Raji (cell line): ENCODE results near the gene EOGT.

Source experiments
- POLR2A ChIP-seq: IDR thresholded peaks from 2 replicates; pipeline ENCODE4 v1.6.1; 2011; ENCODE audit warnings: low read depth, low read length, control low read depth; ENCODE audit not compliant: insufficient read depth

EOGT gene

DNA sequence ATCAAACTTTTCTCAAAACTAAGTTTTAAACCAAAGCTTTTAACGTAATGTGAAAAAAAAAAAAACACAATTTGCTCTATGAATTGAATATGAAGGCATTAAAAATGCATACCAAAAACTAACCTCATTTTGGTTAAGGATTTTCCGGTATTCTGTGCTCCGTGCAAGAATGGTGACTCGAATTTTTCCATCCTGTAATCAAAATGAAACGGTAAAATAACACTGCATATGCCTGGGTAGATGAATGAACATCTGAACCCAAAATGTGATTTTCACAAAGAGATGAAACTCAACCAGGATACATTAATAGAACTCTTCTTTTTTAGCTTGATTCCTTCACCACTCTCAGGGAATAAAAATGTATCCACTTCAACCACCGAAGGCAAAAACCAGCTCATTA is 26.2 kb downstream of the EOGT start:
- TF ChIP-seq POLR2A = no peak

- TF ChIP-seq POLR2A = no peak
Observed at GRCh38 chr3:68986496-68987208, 26.8 kb downstream of the EOGT start.

GRCh38 chr3:68985146-68985790 is 28.2 kb downstream of the EOGT start:
- no peak for TF ChIP-seq POLR2A

DNA sequence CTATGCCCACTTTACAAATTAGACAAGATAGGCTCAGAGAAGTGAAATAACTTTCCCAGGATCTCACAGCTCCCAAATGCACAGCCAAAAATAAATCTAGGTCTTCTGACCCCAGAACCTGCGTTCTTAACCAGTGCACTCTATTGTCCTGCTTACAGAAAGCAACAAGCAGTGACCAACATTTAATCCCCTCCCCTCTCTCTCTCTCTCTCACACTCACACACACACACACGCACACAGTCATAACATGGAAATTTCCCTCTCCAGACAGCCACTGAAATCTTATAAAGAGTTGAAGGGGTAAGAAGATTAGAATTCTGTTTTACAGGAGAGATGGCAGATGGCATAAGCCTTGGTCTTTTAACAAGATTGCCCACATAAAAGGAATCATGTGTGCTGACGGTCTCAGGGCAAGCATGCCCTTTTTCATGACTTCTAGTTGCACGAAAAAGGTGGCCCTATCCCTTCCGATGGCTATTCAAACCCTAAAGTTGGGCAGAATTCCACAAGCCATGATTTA is 29.4 kb downstream of the EOGT start:
- TF ChIP-seq POLR2A = no peak

- no peak for TF ChIP-seq POLR2A
Observed at GRCh38 chr3:68977486-68978167, 35.9 kb downstream of the EOGT start.

GRCh38 chr3:68974711-68975110 is 38.8 kb downstream of the EOGT start:
- no peak for TF ChIP-seq POLR2A

DNA sequence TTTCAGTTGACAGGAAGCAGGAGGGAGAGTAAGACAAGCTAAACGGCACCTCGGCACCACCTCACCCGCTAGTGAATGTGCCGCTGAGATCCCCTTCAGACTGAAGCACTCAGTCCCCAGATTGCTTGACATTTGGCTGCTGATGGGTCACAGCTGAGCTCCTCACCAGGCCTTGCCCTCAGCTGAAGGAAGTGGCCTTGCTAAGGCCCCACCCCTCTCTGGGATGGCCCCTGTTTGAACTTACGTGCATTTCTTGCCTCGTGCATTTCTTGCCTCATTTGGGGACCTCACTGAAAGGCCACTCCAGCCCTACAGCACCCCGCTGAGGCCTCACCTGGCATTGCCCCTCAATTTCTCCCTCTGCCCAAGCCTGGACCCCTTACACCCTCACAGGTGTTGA is 39.8 kb downstream of the EOGT start:
- TF ChIP-seq POLR2A = no peak

DNA sequence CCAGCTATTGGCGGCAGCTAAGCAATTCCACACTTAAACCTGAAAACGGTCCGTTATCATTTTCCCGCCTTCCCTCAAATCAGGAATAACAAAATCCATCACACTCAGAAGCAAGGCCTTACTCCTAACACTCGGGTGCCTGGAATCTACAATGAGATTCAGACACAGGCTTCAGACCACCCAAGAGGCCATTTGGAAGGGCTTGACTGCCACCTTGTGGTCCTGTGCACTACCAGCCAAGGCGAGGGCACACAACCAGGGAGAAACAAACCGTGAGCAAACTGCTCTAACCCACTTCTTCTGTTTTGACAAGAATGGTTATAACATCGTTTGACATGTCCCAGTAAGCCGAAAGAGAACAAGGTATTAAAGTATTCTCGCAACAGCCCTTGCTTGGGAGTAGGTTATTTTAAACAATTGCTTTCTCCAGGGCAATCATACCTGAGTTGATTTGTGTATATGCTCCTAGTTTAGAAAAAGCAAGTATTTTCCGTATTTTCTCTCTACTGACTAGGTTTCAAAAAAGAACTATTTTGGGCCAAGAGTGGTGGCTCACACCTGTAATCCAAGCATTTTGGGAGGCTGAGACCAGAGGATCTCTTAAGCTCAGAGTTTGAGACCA is 41.0 kb downstream of the EOGT start:
- no peak for TF ChIP-seq POLR2A

GRCh38 chr3:68964694-68965093 is 48.8 kb downstream of the EOGT start:
- TF ChIP-seq POLR2A = no peak

DNA sequence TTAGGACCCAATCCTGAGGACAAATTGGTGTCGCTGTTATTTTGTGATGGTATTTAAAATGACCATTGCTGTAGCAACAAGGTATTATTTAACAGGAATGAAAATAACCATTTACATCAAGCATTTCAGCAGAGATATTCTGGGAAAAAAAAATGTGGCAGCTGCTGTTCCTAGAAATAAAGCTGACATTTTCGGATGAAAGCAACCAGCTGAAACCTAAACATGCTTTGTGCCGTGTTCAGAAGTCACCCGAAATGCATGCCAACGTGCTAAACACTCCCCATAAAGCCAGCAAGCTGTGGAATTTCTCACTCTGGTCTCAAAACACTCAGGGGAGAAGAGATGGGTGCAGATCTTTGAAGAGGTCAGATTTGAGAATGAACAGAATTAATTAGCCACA is 49.6 kb downstream of the EOGT start:
- TF ChIP-seq POLR2A = no peak

- no peak for TF ChIP-seq POLR2A
Observed at GRCh38 chr3:68963376-68963775, 50.1 kb downstream of the EOGT start.

GRCh38 chr3:68958932-68959331 is 54.6 kb downstream of the EOGT start:
- no peak for TF ChIP-seq POLR2A

GRCh38 chr3:68957895-68958294 is 55.6 kb downstream of the EOGT start:
- no peak for TF ChIP-seq POLR2A

DNA sequence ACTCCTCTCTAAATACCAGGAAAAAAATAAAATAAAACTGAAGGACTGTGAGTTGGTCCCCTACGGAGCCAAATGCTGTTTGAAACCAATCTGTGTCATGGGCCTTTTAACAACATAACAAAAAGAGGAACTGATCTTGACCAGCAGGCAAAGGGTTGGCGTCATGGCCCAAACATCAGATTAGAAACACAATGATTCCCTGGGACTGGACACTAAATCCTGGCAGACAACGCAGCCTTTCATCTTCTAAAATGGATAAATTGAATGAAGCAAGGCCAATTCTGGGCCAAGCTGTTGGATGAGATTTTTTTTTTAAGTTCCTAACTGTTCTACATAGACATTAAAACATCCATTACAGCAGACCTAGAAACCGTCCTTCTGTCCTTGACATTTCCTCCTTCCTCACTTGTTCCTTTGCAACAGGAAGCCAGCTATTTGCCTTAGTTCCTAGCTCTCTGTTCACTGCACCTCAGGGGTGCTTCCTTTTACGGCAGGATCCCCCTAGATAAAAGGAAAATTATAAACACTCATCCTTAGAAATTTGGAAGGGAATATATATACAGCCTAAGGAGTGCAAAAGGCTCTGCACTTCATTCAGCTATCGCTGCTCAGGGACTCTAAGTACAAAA is 59.6 kb downstream of the EOGT start:
- no peak for TF ChIP-seq POLR2A

DNA sequence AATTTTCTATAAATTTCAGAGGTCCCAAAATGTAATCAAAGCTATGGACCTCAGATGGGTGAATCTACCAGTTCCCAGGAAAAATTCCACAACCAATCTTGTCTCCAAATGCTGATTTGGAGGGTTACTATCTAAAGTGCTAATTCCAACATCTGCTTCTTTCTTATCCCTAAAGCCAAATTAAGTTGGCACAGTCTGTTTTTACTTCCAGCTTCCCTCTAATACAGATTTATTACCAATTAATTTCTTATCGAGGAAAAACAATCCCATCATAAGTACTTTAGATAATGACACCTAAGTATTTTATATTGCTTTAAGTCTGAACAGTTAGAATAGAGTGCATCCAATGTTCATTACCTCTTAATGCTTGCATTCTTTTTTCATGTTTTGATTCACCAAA is 68.3 kb downstream of the EOGT start:
- no peak for TF ChIP-seq POLR2A
